NCI-H460 (cell line): ENCODE results near the gene CTIF. TPM values are rescaled to one million over a fixed set of nuclear protein-coding genes. Genes with fewer than 3 reads are reported as not detected.

ENCODE experiments used
- DNase-seq: peaks from one replicate; pipeline ENCODE4 v3.0.0-alpha.2; 2016; ENCODE audit warnings: low read depth; ENCODE audit errors: extremely low read depth
- total RNA-seq: library from RNA; depleted of rRNA; stranded (reverse); fragments of >200 nt; shearing (Covaris generic); gene quantifications from 2 replicates; pipeline ENCODE4 v1.2.3, GENCODE V29; 2014

Gene CTIF
- total RNA-seq, 1 experiment from 2014 or later = 57.0 TPM

GRCh38 chr18:48887905-48888772 is 349.3 kb downstream of the CTIF start:
- DNase-seq = no peak

GRCh38 chr18:48888773-48889080 is 349.9 kb downstream of the CTIF start:
- no peak for DNase-seq

DNA sequence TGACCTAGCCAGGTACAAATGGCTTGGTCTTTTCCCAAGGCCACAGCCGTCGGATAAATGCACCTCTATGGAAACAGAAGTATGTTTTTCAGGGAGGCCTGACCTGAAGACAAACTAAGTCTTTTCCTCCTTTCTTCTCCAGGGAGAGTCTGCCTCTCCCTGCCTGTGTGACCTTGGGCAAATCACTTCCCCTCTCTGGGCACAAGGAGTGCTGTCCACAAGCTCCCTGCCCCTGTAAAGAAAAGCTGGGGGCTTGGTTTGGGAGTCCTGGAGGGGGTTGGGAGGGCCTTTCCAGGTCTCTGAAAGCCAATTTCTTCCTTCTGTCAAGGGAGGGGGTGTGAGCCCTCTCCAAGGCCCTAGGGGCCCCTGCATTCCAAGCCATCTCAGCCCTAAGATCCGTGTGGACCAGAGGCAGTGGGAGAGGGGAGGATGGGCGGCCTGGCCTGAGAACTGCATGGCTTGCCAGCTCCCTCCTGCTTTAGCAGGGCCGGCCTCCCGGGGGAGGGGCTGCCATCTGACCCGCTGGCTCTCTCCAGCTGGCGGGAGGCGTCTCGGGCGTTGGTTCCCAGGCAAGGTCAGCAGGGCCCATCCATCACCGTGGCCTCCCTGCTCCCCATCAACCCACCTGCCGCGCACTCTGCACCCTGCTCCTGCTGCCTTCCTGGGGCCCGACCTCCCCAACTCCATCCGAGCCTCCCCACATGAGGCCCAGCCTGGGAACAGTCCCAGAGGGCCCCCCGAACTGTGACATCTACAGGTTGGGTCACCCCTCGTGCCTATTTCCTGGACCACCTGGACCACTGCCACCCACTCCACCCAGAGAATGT is 350.5 kb downstream of the CTIF start:
- DNase-seq = no peak

- no peak for DNase-seq
Observed at GRCh38 chr18:48889981-48890762, 351.3 kb downstream of the CTIF start.

DNA sequence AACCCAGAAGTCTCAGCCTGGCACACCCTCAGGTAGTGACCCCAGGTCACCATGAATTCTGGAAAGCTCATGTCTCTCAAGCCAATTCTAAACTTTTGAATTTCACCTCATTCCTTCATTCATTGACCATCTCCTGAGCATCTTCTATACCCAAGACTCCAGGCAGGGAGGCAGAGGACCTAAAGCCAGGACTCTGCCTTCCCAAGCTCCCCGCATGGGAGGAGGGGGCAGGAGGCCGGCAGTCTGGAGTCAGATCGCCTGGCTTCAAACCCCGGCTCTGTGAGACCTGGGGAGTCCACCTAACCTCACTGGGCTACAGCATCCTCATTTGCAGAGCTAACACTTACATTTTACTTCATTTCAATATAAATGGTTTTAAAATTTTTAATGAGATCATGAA is 352.9 kb downstream of the CTIF start:
- DNase-seq = no peak

- no peak for DNase-seq
Observed at GRCh38 chr18:48892146-48892855, 353.5 kb downstream of the CTIF start.

DNA sequence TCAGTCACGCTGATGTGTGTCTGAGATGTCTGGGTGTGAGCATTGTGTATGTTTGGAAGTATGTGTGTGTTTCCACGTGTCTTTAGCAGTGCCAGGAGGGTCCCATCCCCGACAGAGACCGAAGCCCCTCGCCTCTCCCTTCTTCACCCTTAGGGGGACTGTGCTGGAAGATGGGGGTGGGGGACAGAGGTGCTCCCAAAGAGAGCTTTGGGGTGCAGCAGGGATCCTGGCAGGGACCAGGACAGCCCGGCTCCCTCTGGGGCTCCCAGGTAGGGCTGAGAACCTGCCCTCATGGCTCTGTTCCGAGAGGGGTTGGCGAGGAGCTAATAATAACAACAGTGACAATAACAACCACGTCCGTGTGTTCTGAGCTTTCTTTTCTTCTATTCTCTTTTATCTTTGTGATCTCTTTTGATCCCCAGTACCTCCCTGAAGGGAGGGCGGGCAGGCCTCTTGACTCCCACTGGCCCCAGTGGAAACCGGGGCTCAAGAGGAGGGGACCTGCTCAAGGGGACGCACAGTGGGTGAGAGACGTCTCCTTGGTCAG is 354.3 kb downstream of the CTIF start:
- no peak for DNase-seq

DNA sequence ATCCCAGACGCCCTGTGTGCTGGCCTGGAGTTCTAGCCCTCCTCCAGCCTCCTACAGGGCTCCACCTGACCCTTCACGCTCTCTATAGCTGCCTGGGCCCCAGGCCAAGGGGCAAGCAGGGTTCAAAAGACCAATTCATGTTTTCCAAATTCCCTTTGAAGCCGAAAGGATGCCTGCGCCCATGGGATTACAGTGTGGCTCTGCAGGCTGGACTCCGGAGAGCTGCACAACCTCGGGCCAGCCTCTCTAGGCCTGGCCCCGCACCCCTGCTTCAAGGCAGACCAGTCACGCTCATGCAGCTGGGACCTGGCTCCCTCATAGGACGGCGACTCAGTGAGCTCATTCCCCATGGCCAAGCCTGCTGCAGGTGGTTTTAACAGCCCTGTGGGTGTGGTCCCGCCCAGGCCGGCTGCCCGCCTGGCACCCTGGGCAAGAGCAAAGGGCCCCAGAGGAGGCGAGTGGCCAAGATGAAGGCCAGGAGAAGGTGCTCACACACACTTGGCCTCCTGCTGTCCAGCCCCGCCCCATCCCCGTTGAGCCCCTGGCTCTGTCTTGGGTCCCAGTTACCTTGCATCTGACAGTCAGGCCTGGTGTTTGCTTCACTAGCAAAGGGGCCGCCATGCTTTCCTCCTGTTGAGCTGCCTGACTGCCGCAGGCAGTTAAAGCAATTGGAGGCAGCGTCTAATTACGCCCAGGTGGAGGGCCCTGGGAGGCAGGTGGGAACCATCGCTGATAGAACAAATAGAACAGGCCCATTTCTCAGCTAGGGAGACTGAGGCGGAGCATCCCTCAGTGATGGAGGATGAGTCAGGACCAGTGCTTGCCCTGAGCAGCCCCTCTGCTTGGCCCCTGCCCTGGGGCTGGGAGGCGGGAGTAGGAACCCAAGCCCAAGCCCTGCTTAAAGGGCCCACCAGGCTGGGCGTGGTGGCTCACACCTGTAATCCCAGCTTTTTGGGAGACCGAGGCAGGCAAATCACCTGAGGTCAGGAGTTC is 355.1 kb downstream of the CTIF start:
- no peak for DNase-seq

DNA sequence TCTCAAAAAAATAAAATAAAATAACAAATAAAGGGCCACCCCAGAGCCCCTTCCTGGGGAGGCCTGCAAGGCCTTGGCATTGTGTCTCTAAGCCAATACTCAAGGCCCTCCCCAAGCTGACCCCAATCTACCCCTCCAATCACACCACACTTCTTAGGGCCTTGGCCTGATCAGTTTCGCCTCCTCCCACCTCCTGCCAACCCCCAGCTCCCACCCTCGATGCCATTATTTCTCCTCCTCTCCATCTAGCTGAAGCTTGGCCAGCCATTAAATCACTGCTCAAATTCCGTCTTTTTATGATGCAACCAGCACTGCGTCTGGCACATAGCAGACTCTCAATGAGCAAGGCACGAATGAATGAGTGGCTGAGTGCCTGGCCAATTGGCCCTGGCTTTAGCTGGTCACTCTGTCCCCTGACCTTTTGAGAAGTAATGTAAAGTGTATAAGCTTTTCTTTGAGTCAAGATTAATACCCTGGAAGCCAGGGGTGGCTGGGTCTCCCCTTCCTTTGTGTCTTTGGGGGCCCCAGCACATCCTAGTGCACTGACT is 356.0 kb downstream of the CTIF start:
- DNase-seq = no peak

DNA sequence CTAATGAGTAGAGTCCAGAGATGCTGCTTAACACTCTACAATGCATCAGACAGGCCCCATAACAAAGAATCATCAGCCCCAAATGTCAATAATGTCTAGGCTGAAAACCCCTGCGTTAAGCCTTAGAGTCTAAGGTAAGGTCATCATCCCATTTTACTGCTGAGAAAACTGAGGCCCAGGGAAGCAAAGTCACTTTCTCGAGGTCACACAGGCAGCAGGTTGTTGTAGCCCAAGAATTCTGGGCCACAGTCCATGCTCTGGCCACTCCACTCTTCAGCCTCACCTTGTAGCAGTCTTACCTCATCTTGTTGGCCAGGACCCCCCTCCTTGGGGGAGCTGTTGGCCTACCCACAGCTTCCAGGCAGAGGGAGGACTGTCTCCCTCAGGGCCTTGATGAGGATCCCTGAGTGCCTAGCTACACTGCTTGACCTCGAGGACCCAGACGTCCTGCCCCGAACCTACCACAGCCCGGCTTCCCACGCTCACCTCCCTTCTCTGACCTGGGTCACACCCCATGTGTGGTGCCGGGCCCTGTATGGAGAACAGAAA is 357.6 kb downstream of the CTIF start:
- no peak for DNase-seq

- no peak for DNase-seq
Observed at GRCh38 chr18:48896875-48897511, 358.2 kb downstream of the CTIF start.

- DNase-seq = no peak
Observed at GRCh38 chr18:48897531-48897930, 358.7 kb downstream of the CTIF start.

- DNase-seq = no peak
Observed at GRCh38 chr18:48898521-48898920, 359.7 kb downstream of the CTIF start.

GRCh38 chr18:48899558-48900174 is 360.8 kb downstream of the CTIF start:
- no peak for DNase-seq

DNA sequence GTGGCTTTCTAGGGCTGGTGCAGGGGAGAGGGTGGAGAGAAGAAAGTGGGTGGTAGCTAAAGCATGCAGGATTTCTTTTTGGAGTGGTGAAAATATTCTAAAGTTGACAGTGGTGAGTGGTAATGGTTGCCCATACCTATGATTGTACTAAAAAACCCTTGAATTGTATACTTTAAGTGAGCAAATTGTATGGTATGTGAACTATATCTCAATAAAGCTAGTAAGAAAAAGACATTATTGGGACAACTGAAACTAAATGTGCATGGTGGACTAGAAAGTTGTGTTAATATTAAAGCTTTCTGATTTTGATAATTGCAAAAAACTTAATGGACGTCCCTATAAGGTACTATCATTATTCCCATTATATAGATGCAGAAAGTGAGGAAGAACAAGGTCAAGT is 361.6 kb downstream of the CTIF start:
- no peak for DNase-seq

DNA sequence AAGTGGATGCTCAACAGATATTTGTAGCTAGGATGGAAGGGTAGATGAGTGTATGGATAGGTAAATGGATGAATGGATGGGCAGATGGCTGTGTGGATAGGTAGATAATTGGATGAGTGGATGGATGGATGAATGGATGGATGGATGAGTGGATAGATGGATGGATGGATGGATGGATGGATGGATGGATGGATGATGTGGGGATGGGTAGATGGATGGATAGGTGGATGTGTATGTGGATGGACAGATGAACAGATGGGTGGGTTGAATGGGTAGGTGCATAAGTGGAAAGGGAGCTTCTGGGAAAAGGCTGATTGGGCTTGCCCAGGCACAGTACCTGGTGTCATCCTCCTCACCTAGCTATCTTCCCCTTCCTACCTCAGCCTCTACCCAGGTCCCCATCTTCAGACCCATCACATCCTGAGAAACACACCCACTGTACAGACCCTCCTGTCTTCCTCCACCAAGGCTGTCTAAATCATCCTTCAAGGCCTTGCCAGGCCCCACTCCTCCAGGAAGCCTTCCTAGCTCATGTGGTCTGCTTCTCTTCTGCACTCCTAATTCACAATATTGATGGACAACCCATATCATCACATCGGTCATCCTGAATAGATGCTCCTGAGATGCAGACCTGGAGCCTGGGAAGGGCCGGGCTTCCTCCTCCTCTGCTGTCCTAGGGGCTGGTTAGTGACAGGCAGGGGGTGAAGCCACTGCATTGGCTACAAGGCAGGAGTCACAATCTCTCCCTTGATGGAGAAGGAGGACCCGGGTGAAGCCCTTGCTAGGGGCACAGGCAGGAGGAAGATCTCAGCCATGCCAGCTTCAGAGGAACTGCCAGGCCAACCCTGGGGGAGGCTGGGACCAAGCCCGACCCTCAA is 362.6 kb downstream of the CTIF start:
- no peak for DNase-seq
